ENCODE results near the gene CTR9. TPM values are rescaled to one million over a fixed set of nuclear protein-coding genes. Genes with fewer than 3 reads are reported as not detected.

The CTR9 gene
- total and polyA plus RNA-seq, 2 of the 8 experiments (the other 6 are each of a cell fraction or from before 2014, with no cell fraction given), result 6.1 to 37.7 TPM

DNA sequence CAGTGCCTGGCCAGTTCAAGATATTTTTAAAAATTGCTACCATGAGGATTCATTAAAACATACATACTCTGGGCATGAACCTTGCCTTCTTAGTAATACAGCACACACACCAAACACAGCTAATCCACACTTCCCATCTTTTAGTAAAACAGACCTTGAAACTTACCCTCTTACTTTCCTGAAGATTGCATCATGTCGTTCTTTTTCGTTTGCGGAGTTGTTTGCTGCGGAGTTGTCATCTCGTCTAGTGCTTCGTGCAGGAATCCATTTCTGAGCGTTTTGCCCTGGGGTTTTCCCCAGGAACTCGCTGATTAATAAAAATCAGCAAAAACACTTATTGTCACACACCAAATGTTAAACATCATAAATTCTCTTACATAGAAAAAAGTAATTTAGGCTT lies 54.7 kb downstream of the CTR9 start:
- peaks cover 3 to 4% of the 10 kb centered on the region in 2 experiments for H4K20me1 ChIP-seq (replicated peaks in 1 of 2; ENCODE audit: control insufficient read depth in 1 of 2, insufficient read depth in 2 of 2, low read length in 2 of 2)
- no peak overlapping the region; a peak in 3 of 7 replicates for H3K9ac ChIP-seq (replicated peaks in 1 of 4; ENCODE audit: extremely low read depth in 1 of 4, low read depth in 3 of 4, low read length in 3 of 4)
- no peak overlapping the region for H4K91ac ChIP-seq (replicated peaks; ENCODE audit: insufficient read length, low read length)

More for the DNA sequence above, 54.7 kb downstream of the CTR9 start:
- peaks cover 2% of the 10 kb centered on the region; the same call in 1 of the 2 replicates for H3K79me1 ChIP-seq (ENCODE audit: low read depth, low read length)
- 97% methylated on average over 8 of the region's 8 CpGs; no CpG with 5 or more reads in 1 of the 2 experiments for WGBS, 2 experiments (ENCODE audit: extremely low coverage in 1 of 2, insufficient coverage in 1 of 2, insufficient read length in 1 of 2, insufficient replicate concordance in 2 of 2, low coverage in 1 of 2, low lambda C conversion rate in 2 of 2, missing lambda C conversion rate in 1 of 2)
- no peak overlapping the region for H3K56ac ChIP-seq (replicated peaks; ENCODE audit: insufficient read length, low read depth, low read length)
- H3K4me1 ChIP-seq (replicated peaks in 1 of 4; ENCODE audit: control insufficient read depth in 3 of 4, insufficient read depth in 4 of 4, low read length in 3 of 4), result peaks cover 0 to 5% (median 2%) of the 10 kb centered on the region in 4 experiments; a peak in 4 of 7 replicates
- no peak overlapping the region for H2BK120ac ChIP-seq (replicated peaks; ENCODE audit: low read depth, low read length)
- peaks cover 56 to 71% (median 62%) of the 10 kb centered on the region in 4 experiments for H3K36me3 ChIP-seq (ENCODE audit: control insufficient read depth in 2 of 4, insufficient read depth in 4 of 4, low read length in 3 of 4)
- H2BK5ac ChIP-seq (ENCODE audit: low read depth, low read length), result no peak overlapping the region
- H3K9me3 ChIP-seq (ENCODE audit: insufficient read depth in 2 of 2, low read depth in 1 of 2, low read length in 1 of 2), result no peaks in the 10 kb centered on the region
- no peak overlapping the region for H3K4ac ChIP-seq (replicated peaks; ENCODE audit: insufficient read length, low read depth, low read length)
- POLR2A ChIA-PET (ENCODE audit: partially characterized antibody), result interaction anchor here (0.7 to 28.5 kb wide), 10 partner anchors 6 to 122 kb away, joined by 3 to 595 read pairs (median 4); partner anchors contain the start of genes EIF4G2 and ZBED5
- no peaks in the 10 kb centered on the region for H3K27me3 ChIP-seq (replicated peaks in 1 of 4; ENCODE audit: control insufficient read depth in 3 of 4, extremely low read depth in 1 of 4, insufficient read depth in 3 of 4, low read length in 3 of 4)
- DNase-seq (ENCODE audit: low read depth in 1 of 2, low spot score in 2 of 2) (no peak), FAIRE-seq (no peak)
- peaks cover 7% of the 10 kb centered on the region for H3K23me2 ChIP-seq (ENCODE audit: low read depth, low read length)
- no peak overlapping the region for H4K5ac ChIP-seq (ENCODE audit: insufficient read length, low read depth, low read length)
- H2BK20ac ChIP-seq (ENCODE audit: low read length), result no peak overlapping the region
- H3K14ac ChIP-seq (ENCODE audit: insufficient read length), result no peak overlapping the region
- peak overlapping the region; percentile 2; the same call in 1 of the 2 replicates for H3K27ac ChIP-seq (ENCODE audit: low read depth, low read length)
- CTCF ChIA-PET (ENCODE audit: partially characterized antibody), result interaction anchor here (0.6 to 2.3 kb wide), 2 partner anchors 10 to 13 kb away, joined by 3 to 6 read pairs; no protein-coding TSS in a partner anchor
- H3K4me2 ChIP-seq (ENCODE audit: insufficient read depth in 1 of 2, low read depth in 2 of 2, low read length in 2 of 2), result peak overlapping the region in 1 of 2 experiments; percentile 89; a peak in 1 of 4 replicates
- H2AK5ac ChIP-seq (ENCODE audit: low read depth, low read length), result no peak overlapping the region
- H4K8ac ChIP-seq (ENCODE audit: extremely low read depth, insufficient read depth, low read length), result no peak overlapping the region; the same call in 1 of the 2 replicates
- peak overlapping the region in 1 of 4 experiments; percentile 90; a peak in 1 of 8 replicates for H3K4me3 ChIP-seq (ENCODE audit: extremely low read depth in 1 of 4, insufficient read depth in 2 of 4, low read depth in 3 of 4, low read length in 4 of 4)
- H3K79me2 ChIP-seq (ENCODE audit: control insufficient read depth in 1 of 2, insufficient read depth in 2 of 2, low read length in 2 of 2), result peaks cover 13 to 37% of the 10 kb centered on the region in 2 experiments
- H2BK12ac ChIP-seq (ENCODE audit: low read depth, low read length), result no peak overlapping the region
- H2AFZ ChIP-seq (ENCODE audit: low read length), result no peak overlapping the region
- H3K18ac ChIP-seq (ENCODE audit: extremely low read depth, low read length), result no peak overlapping the region
- H2BK15ac ChIP-seq (ENCODE audit: low read length), result no peak overlapping the region
- H3K23ac ChIP-seq (ENCODE audit: insufficient read length), result no peak overlapping the region
- TF ChIP-seq JUN (IDR thresholded peaks at IDR 0.05; ENCODE audit: low read depth, low read length) (no peak), MAFK (IDR thresholded peaks at IDR 0.05; ENCODE audit: low read depth, low read length) (no peak), SP1 (IDR thresholded peaks at IDR 0.05; ENCODE audit: low read depth, low read length) (peak; percentile 22; the same call in 1 of the 2 replicates), SIX5 (IDR thresholded peaks at IDR 0.05; ENCODE audit: low read depth, low read length) (no peak), BCL11A (IDR thresholded peaks at IDR 0.05; ENCODE audit: low read depth in 2 of 2, low read length in 2 of 2) (no peak), POLR2A (IDR thresholded peaks at IDR 0.05; ENCODE audit: control extremely low read depth in 1 of 2, low read depth in 2 of 2, low read length in 2 of 2) (peak in 1 of 2 experiments; percentile 25; a peak in 1 of 3 replicates)

All from H1 (cell line).